Activated CD8-positive, alpha-beta memory T cell treated with anti-CD3 and anti-CD28 coated beads, Interleukin-2, amount 50 U/mL, for 4 hours (primary cell): ENCODE measurements around the gene FNTB.
A peak's percentile ranks its signal among the peaks of the same experiment; 100 is the strongest.

ENCODE experiments used
- DNase-seq: peaks from one replicate; pipeline ENCODE4 v3.0.0-alpha.2; 2020

FNTB gene

GRCh38 chr14:64953310-64953654, 33.4 kb upstream of the FNTB start:
- DNase-seq = no peak

- DNase-seq = no peak
These were observed 33.0 kb upstream of the FNTB start for GRCh38 chr14:64953661-64954060.

GRCh38 chr14:64954491-64955240, 32.0 kb upstream of the FNTB start:
- no peak for DNase-seq

GRCh38 chr14:64955297-64955696, 31.4 kb upstream of the FNTB start:
- no peak for DNase-seq

GRCh38 chr14:64956697-64957406, 29.8 kb upstream of the FNTB start:
- DNase-seq = no peak

- DNase-seq = no peak
These were observed 28.5 kb upstream of the FNTB start for GRCh38 chr14:64958201-64958600.

GRCh38 chr14:64958743-64959142, 28.0 kb upstream of the FNTB start:
- DNase-seq = no peak

- no peak for DNase-seq
These were observed 25.9 kb upstream of the FNTB start for GRCh38 chr14:64960762-64961276.

- DNase-seq = no peak
These were observed 23.1 kb upstream of the FNTB start for GRCh38 chr14:64963611-64964010.

- DNase-seq = no peak
These were observed 21.2 kb upstream of the FNTB start for GRCh38 chr14:64965356-64966000.

- DNase-seq = no peak
These were observed 19.7 kb upstream of the FNTB start for GRCh38 chr14:64966976-64967375.

- no peak for DNase-seq
These were observed 18.5 kb upstream of the FNTB start for GRCh38 chr14:64968167-64968566.

GRCh38 chr14:64968651-64969050, 18.0 kb upstream of the FNTB start:
- DNase-seq = no peak

GRCh38 chr14:64970041-64970440, 16.7 kb upstream of the FNTB start:
- no peak for DNase-seq

- no peak for DNase-seq
These were observed 15.8 kb upstream of the FNTB start for GRCh38 chr14:64970776-64971477.

GRCh38 chr14:64971491-64971942, 15.2 kb upstream of the FNTB start:
- no peak for DNase-seq

GRCh38 chr14:64971943-64972791, 14.5 kb upstream of the FNTB start, which contains the start of gene RAB15:
RAB15 (minus strand) TSS chr14:64972336; CDS start chr14:64972076, 260 bp downstream.
- peak; percentile 49 for DNase-seq

GRCh38 chr14:64973026-64973442, 13.7 kb upstream of the FNTB start:
- no peak for DNase-seq

- no peak for DNase-seq
These were observed 12.9 kb upstream of the FNTB start for GRCh38 chr14:64973826-64974225.

- DNase-seq = no peak
These were observed 12.1 kb upstream of the FNTB start for GRCh38 chr14:64974563-64974962.

GRCh38 chr14:64979336-64980074, 7.2 kb upstream of the FNTB start:
- no peak for DNase-seq
